GM12891 (cell line): ENCODE data around the gene KIF13A.

Experiments
- POLR2A ChIP-seq: IDR thresholded peaks from 2 replicates; pipeline ENCODE4 v1.6.1; 2011; ENCODE audit warnings: low read depth, low read length, control low read depth
- POLR2AphosphoS5 ChIP-seq: IDR thresholded peaks from 2 replicates; pipeline ENCODE4 v1.6.1; 2011; ENCODE audit warnings: low read depth, low read length, control low read depth
- TAF1 ChIP-seq: IDR thresholded peaks from 2 replicates; pipeline ENCODE4 v1.6.1; 2011; ENCODE audit warnings: low read depth, low read length, control low read depth

DNA sequence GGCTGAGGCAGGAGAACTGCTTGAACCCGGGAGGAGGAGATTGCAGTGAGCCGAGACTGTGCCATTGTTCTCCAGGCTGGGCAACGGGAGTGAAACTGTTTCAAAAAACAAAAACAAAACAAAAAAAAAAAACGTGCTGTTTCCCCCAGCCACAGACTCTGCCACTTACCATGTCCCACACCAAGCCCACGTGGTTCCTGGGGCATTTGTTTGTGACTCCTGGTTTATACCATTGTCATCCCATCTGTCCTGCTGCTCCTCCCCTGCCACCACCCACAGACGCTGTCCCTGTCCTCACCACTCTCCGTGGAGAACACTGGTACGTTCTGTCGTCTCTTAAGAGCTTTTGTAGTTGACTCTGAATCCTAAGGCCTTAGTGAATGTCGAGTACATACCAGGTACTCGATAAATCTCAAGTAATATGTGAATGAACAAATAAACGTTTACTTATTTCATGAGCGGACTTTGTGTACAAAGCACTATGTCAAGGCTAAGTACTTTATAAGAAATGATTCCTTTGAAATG is 48.0 kb upstream of the KIF13A start:
- TF ChIP-seq POLR2A = no peak
- no peak for TF ChIP-seq POLR2AphosphoS5
- TF ChIP-seq TAF1 = no peak
